Measurements from ENCODE around the gene CZIB.

DNA sequence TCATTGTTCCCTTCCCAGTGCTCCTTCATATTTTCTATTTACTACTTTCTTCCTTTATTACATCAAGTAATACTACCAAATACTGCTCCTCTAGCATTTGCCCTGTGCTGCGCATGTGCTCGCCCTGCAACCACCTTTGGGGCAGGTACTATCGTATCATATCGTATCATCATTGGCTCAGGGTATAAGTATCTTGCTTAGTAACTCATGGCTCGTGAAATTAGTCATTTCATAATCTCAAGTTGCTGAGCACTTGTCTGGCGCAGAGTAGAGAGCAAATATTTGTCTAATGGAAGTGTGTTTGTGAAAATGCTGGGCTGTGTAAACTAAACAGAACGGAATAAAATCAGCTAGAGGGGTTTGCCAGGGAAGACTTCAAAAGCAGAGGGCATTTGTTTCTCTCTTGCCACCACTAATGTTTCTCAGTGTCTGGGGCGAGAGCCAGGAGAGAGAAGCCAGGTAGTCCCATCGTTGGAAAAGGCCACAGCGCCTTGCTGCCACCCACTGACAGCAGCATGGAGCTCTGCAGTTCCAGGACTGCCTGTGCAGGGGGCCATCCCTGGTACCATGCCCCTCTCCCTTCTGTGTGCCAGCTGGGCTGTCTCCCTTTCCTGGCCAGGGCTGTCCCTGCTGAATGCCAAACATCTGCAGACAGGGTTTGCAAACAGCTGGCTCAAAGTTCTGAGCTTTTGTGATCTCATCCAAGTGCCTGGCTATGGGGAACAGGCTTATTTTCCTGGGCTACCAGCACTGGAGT, 43.8 kb downstream of the CZIB start:
- no peak for TF ChIP-seq POLR2A (IDR thresholded peaks at IDR 0.05; ENCODE audit: low read depth)
- TF ChIP-seq, protein P1, sequence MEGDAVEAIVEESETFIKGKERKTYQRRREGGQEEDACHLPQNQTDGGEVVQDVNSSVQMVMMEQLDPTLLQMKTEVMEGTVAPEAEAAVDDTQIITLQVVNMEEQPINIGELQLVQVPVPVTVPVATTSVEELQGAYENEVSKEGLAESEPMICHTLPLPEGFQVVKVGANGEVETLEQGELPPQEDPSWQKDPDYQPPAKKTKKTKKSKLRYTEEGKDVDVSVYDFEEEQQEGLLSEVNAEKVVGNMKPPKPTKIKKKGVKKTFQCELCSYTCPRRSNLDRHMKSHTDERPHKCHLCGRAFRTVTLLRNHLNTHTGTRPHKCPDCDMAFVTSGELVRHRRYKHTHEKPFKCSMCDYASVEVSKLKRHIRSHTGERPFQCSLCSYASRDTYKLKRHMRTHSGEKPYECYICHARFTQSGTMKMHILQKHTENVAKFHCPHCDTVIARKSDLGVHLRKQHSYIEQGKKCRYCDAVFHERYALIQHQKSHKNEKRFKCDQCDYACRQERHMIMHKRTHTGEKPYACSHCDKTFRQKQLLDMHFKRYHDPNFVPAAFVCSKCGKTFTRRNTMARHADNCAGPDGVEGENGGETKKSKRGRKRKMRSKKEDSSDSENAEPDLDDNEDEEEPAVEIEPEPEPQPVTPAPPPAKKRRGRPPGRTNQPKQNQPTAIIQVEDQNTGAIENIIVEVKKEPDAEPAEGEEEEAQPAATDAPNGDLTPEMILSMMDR (IDR thresholded peaks at IDR 0.05) = peak in 2 of 3 experiments; percentile 15 to 20
- no peak for TF ChIP-seq EP300 (IDR thresholded peaks at IDR 0.05)
